ENCODE data around the gene RSRC2.
A peak's percentile ranks its signal among the peaks of the same experiment; 100 is the strongest.
"Not testable (repeated sequence)": the region's sequence is repeated elsewhere in the genome, so short reads cannot be mapped to it uniquely, and the experiment has no call there.

Gene RSRC2, protein sequence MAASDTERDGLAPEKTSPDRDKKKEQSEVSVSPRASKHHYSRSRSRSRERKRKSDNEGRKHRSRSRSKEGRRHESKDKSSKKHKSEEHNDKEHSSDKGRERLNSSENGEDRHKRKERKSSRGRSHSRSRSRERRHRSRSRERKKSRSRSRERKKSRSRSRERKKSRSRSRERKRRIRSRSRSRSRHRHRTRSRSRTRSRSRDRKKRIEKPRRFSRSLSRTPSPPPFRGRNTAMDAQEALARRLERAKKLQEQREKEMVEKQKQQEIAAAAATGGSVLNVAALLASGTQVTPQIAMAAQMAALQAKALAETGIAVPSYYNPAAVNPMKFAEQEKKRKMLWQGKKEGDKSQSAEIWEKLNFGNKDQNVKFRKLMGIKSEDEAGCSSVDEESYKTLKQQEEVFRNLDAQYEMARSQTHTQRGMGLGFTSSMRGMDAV

DNA sequence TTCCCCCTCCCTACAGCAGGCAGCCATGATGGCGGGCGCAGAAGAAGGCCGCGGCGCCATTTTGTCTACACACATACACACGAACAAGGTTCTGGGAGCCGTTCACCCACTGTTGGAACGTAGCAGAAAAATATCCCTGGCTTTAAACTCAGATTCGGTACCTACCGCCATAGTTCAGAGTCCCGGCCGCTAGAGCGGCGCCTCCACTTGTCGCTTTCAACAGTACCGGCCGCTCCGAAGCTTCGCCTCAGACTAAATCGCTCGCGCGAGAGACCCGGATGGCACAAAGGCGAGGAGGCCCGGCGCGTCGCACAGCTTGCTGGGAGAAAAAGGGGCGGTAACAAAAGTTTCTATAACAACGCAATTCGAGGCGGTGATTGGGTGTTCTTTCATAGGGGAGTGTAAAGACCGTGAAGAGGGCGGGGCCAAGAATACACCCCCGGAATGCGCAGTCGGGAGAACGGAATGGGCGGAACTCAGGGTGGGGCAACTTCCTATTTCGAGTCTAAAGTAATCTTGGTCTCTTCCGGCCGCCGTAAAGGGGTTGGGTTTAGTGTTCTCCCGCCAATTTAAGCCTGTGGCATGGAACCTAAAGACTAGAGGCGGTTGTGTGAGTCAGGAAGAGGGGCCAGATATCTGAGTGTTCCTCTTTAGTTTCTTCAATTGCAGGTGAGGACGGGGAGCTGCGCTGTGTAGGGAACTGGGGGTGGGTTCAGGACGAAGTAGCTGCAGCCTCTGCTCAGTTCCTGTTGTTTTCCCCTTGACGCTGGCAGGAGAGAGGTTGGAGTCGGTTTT is at the start of gene RSRC2, which contains the start of gene KNTC1:
Gene RSRC2 (minus strand): TSS at position 254 of the 795 bp plus-strand sequence. CDS start 83 bp downstream, at position 171.
Gene KNTC1 (plus strand): TSS at position 567 of the 795 bp plus-strand sequence. CDS start 2,815 bp downstream, outside the sequence.
- peaks cover 89% of the 10 kb centered on the region for H3K36me3 ChIP-seq (ENCODE audit: control insufficient read depth, low read length)

DNA sequence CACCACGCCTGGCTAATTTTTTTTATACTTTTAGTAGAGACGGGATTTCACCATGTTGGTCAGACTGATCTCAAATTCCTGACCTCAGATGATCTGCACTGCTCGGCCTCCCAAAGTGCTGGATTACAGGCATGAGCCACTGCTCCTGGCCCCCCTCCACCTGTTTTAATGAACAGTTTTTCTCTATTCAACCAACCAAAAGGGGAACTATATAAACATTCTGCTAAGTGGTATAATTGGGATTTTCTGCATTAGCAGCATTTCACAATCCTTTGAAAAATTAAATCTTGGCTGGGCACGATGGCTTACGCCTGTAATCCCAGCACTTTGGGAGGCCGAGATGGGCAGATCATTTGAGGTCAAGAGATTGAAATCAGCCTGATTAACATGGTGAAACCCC is 45.1 kb upstream of the RSRC2 start:
- TF ChIP-seq EZH2phosphoT487 (IDR thresholded peaks at IDR 0.05; ENCODE audit: borderline replicate concordance, low read length), result no peak
- TF ChIP-seq, protein P1, sequence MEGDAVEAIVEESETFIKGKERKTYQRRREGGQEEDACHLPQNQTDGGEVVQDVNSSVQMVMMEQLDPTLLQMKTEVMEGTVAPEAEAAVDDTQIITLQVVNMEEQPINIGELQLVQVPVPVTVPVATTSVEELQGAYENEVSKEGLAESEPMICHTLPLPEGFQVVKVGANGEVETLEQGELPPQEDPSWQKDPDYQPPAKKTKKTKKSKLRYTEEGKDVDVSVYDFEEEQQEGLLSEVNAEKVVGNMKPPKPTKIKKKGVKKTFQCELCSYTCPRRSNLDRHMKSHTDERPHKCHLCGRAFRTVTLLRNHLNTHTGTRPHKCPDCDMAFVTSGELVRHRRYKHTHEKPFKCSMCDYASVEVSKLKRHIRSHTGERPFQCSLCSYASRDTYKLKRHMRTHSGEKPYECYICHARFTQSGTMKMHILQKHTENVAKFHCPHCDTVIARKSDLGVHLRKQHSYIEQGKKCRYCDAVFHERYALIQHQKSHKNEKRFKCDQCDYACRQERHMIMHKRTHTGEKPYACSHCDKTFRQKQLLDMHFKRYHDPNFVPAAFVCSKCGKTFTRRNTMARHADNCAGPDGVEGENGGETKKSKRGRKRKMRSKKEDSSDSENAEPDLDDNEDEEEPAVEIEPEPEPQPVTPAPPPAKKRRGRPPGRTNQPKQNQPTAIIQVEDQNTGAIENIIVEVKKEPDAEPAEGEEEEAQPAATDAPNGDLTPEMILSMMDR (IDR thresholded peaks at IDR 0.05; ENCODE audit: low read depth, low read length, poor library complexity, severe bottlenecking), result no peak
- Histone ChIP-seq H3K4me3 (ENCODE audit: low read length) (no peak overlapping the region), H3K4me2 (ENCODE audit: low read length) (no peak overlapping the region), H3K36me3 (ENCODE audit: control insufficient read depth, low read length) (peaks cover 85% of the 10 kb centered on the region), H3K4me1 (ENCODE audit: control insufficient read depth, low read length) (no peaks in the 10 kb centered on the region), H4K20me1 (ENCODE audit: control insufficient read depth, insufficient read depth, low read depth, low read length) (no peaks in the 10 kb centered on the region), H3K9me3 (ENCODE audit: control insufficient read depth, insufficient read depth, low read length) (no peaks in the 10 kb centered on the region), H3K27me3 (ENCODE audit: control insufficient read depth, low read length) (no peaks in the 10 kb centered on the region), H3K27ac (ENCODE audit: low read depth, low read length) (no peak overlapping the region), H3F3A (ENCODE audit: control insufficient read depth, insufficient read depth) (no peaks in the 10 kb centered on the region), H3K79me2 (ENCODE audit: control insufficient read depth, low read length) (no peaks in the 10 kb centered on the region), H3K9me2 (replicated peaks; ENCODE audit: control insufficient read depth, low read length) (no peaks in the 10 kb centered on the region)

More for the DNA sequence above, at the start of gene RSRC2, which contains the start of gene KNTC1:
- Histone ChIP-seq H3F3A (ENCODE audit: control insufficient read depth, insufficient read depth) (peaks cover 12% of the 10 kb centered on the region; the same call in 1 of the 2 replicates), H3K27ac (ENCODE audit: low read depth, low read length) (peak within 1 kb of the TSS; percentile 84), H3K79me2 (ENCODE audit: control insufficient read depth, low read length) (peaks cover 98% of the 10 kb centered on the region), H3K9me3 (ENCODE audit: control insufficient read depth, insufficient read depth, low read length) (no peaks in the 10 kb centered on the region), H3K4me2 (ENCODE audit: low read length) (peak within 1 kb of the TSS; percentile 89), H4K20me1 (ENCODE audit: control insufficient read depth, insufficient read depth, low read depth, low read length) (peaks cover 26% of the 10 kb centered on the region), H3K4me1 (ENCODE audit: control insufficient read depth, low read length) (peaks cover 55% of the 10 kb centered on the region), H3K4me3 (ENCODE audit: low read length) (peak within 1 kb of the TSS; percentile 81), H3K9me2 (replicated peaks; ENCODE audit: control insufficient read depth, low read length) (no peaks in the 10 kb centered on the region), H3K27me3 (ENCODE audit: control insufficient read depth, low read length) (no peaks in the 10 kb centered on the region)
- TF ChIP-seq EZH2phosphoT487 (IDR thresholded peaks at IDR 0.05; ENCODE audit: borderline replicate concordance, low read length), result no peak
- TF ChIP-seq, protein P1 (IDR thresholded peaks at IDR 0.05; ENCODE audit: low read depth, low read length, poor library complexity, severe bottlenecking), result no peak

DNA sequence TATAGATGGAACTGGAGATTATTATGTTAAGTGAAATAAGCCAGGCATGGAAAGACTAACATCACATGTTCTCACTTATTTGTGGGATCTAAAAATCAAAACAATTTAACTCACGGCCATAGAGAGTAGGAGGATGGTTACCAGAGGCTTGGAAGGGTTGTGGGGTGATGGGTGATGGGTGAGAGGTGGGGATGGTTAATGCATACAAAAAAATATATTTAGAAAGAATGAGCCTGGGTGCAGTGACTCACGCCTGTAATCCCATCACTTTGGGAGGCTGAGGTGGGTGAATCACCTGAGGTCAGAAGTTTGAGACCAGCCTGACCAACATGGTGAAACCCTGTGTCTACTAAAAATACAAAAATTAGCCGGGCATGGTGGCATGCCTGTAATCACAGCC is 43.3 kb upstream of the RSRC2 start:
- H3K79me2 ChIP-seq (ENCODE audit: control insufficient read depth, low read length); H3K4me1 ChIP-seq (ENCODE audit: control insufficient read depth, low read length); H3K4me3 ChIP-seq (ENCODE audit: low read length); H4K20me1 ChIP-seq (ENCODE audit: control insufficient read depth, insufficient read depth, low read depth, low read length); H3F3A ChIP-seq (ENCODE audit: control insufficient read depth, insufficient read depth); H3K9me3 ChIP-seq (ENCODE audit: control insufficient read depth, insufficient read depth, low read length); H3K27me3 ChIP-seq (ENCODE audit: control insufficient read depth, low read length); H3K4me2 ChIP-seq (ENCODE audit: low read length); H3K9me2 ChIP-seq (replicated peaks; ENCODE audit: control insufficient read depth, low read length); H3K27ac ChIP-seq (ENCODE audit: low read depth, low read length): not testable (repeated sequence)
- H3K36me3 ChIP-seq (ENCODE audit: control insufficient read depth, low read length), result peaks cover 78% of the 10 kb centered on the region

Measured in DOHH2 (cell line).